HG03565 (cell line): ENCODE measurements around the gene MBLAC2.

Experiments used
- ATAC-seq: cut with Tn5 transposase; IDR thresholded peaks from one replicate; pipeline ENCODE4 v1.9.1; 2021; ENCODE audit warnings: mild to moderate bottlenecking, moderate library complexity; ENCODE audit not compliant: unreplicated experiment

Gene MBLAC2

GRCh38 chr5:90472783-90473395 is 1.7 kb downstream of the MBLAC2 start:
- no peak for ATAC-seq

- no peak for ATAC-seq
These were observed 13.3 kb downstream of the MBLAC2 start for GRCh38 chr5:90461288-90461687.

GRCh38 chr5:90446961-90447360 is 27.6 kb downstream of the MBLAC2 start:
- ATAC-seq = no peak

DNA sequence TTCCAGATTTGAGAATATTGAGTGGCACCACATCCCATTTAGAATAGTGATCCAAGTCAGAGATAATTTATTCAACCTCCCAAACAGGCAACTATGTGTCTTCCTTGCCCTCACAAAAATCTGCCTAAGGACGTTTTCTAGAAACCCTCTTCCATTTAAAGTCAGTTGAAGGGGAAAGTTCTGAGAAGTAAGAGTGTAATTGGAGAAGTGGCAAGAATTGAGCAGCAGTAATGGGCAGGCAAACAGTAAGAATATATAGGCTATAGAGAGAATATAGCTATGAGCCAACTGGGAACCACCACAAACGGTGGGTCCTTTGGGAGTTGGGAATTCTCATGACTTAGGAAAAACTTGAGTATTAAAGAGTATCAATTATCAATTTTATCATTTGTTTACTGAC is 33.9 kb downstream of the MBLAC2 start:
- no peak for ATAC-seq

DNA sequence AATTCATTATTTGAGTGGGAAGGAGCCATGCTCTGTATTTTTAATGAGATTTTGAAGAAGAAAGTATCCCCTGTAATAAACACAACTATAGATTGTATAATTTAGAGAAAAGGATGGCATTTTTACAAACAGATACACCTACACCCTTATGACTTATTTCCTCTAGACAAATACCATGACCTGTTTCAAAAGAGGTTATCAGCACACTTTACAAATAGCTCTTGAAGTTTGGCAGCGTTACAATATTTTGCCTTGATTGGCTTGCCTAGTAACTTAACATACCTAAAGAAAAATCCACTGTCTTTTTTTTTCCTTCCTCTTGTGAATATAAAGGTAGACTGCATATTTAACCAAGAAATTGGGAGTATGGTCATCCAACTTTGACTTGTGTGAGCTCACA is 36.5 kb downstream of the MBLAC2 start:
- ATAC-seq = no peak

GRCh38 chr5:90437663-90438062 is 36.9 kb downstream of the MBLAC2 start:
- ATAC-seq = no peak

GRCh38 chr5:90434116-90434714 is 40.4 kb downstream of the MBLAC2 start:
- ATAC-seq = no peak

DNA sequence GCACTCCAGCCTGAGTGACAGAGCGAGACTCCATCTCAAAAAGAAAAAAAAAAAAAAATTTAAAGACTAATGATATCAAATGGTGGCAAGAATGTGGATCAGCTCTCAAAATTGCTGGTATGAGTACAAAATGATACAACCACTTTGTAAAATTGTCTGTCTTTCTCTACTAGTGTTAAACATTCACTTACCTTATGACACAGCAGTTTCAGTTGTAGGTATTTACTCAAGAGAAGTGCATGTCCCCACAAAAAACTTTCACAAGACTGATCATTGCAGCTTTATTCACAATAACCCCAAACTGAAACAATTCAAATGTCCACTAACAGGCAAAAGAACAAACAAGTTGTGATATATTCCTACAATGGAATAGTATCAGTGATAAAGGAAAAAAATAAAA is 50.3 kb downstream of the MBLAC2 start:
- ATAC-seq = peak; percentile 45

DNA sequence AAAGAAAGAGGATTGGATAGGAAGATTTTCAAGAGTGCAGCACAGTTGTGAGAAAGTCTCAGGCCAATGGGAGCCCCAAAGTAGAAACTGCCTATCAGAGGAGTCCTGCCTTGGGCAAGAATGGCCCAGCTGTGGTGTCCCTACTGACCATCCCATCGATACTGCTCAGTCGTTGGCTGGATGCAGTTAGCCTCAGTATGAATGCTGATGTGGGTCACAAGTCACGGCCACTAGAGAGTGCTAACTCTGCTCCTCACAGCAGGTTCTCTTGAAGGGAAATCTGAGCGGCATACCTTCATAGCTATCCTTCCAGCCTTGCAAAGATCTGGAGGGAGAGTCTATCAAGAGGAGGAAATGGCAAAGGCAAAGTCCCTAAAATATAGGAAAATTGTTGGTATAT is 53.4 kb downstream of the MBLAC2 start:
- no peak for ATAC-seq

GRCh38 chr5:90418214-90418613 is 56.4 kb downstream of the MBLAC2 start:
- ATAC-seq = no peak

GRCh38 chr5:90410178-90410762 is 64.3 kb downstream of the MBLAC2 start:
- ATAC-seq = no peak

DNA sequence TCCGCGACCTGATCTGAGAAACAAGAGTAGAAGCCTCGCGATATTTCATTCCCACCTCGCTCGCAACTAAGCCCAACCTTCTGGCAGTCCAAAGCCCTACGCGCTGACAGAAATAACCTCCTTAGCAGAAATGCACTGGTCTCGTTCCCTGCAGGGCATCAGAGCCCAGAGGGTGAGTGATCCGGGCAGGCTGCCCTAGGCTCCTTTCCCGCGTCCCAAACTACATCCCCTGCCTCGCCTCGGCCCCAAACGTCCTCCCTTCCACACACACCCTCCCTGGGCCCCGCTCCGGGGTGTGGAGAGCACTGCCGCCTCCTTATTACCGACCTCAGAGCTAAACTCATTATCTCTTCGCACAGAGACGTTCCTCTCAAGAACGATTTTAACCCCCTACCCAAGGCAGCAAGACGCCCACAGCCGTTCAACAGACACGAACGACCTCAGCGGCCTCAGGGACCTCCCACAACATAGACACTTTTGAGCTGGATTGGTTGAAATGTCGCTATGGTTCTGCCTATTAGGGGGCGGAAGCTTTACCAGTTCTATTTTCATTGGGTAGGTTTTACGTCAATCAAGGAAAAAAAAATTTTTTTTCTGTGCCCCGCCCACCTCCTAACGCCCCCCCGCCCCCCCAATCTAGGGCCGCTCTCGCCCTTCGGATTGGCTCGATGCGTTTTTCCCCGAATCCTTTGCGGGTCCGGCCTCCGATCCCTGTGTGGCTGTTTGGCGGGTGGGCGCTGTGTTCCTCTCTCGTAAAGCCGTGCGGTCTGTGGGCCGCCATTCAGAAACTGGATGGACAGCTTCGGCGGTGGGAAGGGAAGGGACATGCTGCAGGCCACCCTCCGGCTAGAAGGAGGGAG is 65.0 kb downstream of the MBLAC2 start, which contains the start of gene CETN3:
Gene CETN3 (minus strand): TSS at position 439 of the 860 bp plus-strand sequence. CDS start 95 bp downstream, at position 344.
- peak; percentile 89 for ATAC-seq

GRCh38 chr5:90408571-90409317 is 65.8 kb downstream of the MBLAC2 start:
- peak; percentile 1 for ATAC-seq
